CD4-positive, CD25-positive, alpha-beta regulatory T cell (primary cell): ENCODE data around the gene UXS1. TPM values are rescaled to one million over a fixed set of nuclear protein-coding genes. Genes with fewer than 3 reads are reported as not detected.

Source experiments
- ATAC-seq, 2 donors: fragments of 150-1000 bp; cut with Tn5 transposase; one replicate each; pipeline ENCODE4 v1.10.0; 2021; ENCODE audit warnings: low read depth in 2 of 2, moderate number of reproducible peaks in 2 of 2, moderate library complexity in 1 of 2
- DNase-seq, 3 donors: peaks; one replicate each; pipeline versions ENCODE4 v3.0.0 to v3.0.0-alpha.2; 2012 to 2022; ENCODE audit warnings: mixed read lengths in 1 of 3
- H3K27ac ChIP-seq: one replicate; pipeline ENCODE4 v1.7.0; 2013; ENCODE audit warnings: mild to moderate bottlenecking, low read length; ENCODE audit not compliant: insufficient read depth, poor library complexity, severe bottlenecking
- H3K27me3 ChIP-seq: one replicate; pipeline ENCODE4 v1.7.0; 2013; ENCODE audit warnings: low read length; ENCODE audit not compliant: control insufficient read depth, insufficient read depth
- H3K36me3 ChIP-seq: one replicate; pipeline ENCODE4 v1.7.0; 2013; ENCODE audit warnings: mild to moderate bottlenecking, low read length, moderate library complexity; ENCODE audit not compliant: control insufficient read depth, insufficient read depth
- H3K4me1 ChIP-seq: 2 replicates; pipeline ENCODE4 v1.7.0; 2013; ENCODE audit warnings: mild to moderate bottlenecking, low read length; ENCODE audit not compliant: insufficient read depth, control insufficient read depth, poor library complexity, severe bottlenecking
- H3K4me3 ChIP-seq: one replicate; pipeline ENCODE4 v1.7.0; 2013; ENCODE audit warnings: low read depth, mild to moderate bottlenecking, low read length, moderate library complexity
- H3K9me3 ChIP-seq, 2 experiments: 1 replicate in 1 of 2; 2 replicates in 1 of 2; pipeline ENCODE4 v1.7.0; 2013; ENCODE audit warnings: low read length in 2 of 2, mild to moderate bottlenecking in 1 of 2, moderate library complexity in 1 of 2; ENCODE audit not compliant: control insufficient read depth in 2 of 2
- H3K27ac Mint-ChIP-seq, 3 donors: one replicate each; pipeline ENCODE4 v1.8.0; 2020 to 2022; ENCODE audit warnings: mild to moderate bottlenecking in 3 of 3, mixed read lengths in 3 of 3, moderate library complexity in 2 of 3
- H3K27me3 Mint-ChIP-seq: one replicate; pipeline ENCODE4 v1.8.0; 2022; ENCODE audit warnings: mild to moderate bottlenecking, mixed read lengths
- H3K36me3 Mint-ChIP-seq: one replicate; pipeline ENCODE4 v1.8.0; 2020; ENCODE audit warnings: mixed read lengths
- H3K4me1 Mint-ChIP-seq, 4 donors: one replicate each; pipeline ENCODE4 v1.8.0; 2020 to 2022; ENCODE audit warnings: mixed read lengths in 4 of 4, mild to moderate bottlenecking in 1 of 4
- H3K4me3 Mint-ChIP-seq, 4 donors: one replicate each; pipeline ENCODE4 v1.8.0; 2020 to 2022; ENCODE audit warnings: mild to moderate bottlenecking in 4 of 4, mixed read lengths in 4 of 4, moderate library complexity in 3 of 4
- H3K9me3 Mint-ChIP-seq, 7 donors: one replicate each; pipeline ENCODE4 v1.8.0; 2020 to 2022; ENCODE audit warnings: mixed read lengths in 7 of 7, mild to moderate bottlenecking in 3 of 7, moderate library complexity in 2 of 7
- polyA plus RNA-seq, 4 donors: library from polyadenylated mRNA; unstranded; fragments of 300-500 nt; fragmentation: Illumina TruSeq; gene quantifications; one replicate each; pipeline ENCODE4 v1.2.3, GENCODE V29; 2021
- total RNA-seq: library from RNA; stranded (reverse); gene quantifications from one replicate; pipeline ENCODE4 v1.2.3, GENCODE V29; 2022

UXS1 gene
- total and polyA plus RNA-seq, 5 donors from 2014 or later = 83.3 to 162 (median 113) TPM

DNA sequence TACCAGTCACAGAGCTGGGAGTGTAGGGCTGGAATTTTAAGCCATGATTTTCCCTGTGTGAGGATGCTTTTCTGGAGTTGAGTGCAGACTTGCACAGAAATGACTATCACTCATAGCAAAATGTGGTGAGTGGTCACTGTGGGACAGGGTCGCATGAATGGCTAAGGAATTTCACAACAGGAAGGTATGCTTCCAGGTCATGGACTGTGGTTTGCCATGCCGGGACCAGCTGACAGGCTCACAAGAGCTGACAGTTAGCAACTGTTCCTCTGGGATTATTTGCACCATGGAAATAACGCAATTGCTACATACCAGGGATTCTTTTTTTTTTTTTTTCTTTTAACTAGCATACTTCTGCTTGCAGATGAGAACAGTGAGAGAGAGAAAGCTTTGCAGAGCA lies 3.8 kb upstream of the UXS1 start:
- Mint-ChIP-seq H3K27me3 (no peaks in the 10 kb centered on the region), H3K27ac (no peak overlapping the region), H3K9me3 (no peaks in the 10 kb centered on the region), H3K4me1 (peaks cover 8 to 23% (median 14%) of the 10 kb centered on the region in 4 donors), H3K4me3 (peak overlapping the region in 1 of 4 donors; percentile 62), H3K36me3 (peaks cover 4% of the 10 kb centered on the region)
- no peak overlapping the region for H3K4me3 ChIP-seq
- ATAC-seq = no peak
- peaks cover 14% of the 10 kb centered on the region for H3K4me1 ChIP-seq
- no peak overlapping the region for H3K27ac ChIP-seq
- no peaks in the 10 kb centered on the region for H3K36me3 ChIP-seq
- no peaks in the 10 kb centered on the region for H3K27me3 ChIP-seq
- H3K9me3 ChIP-seq = no peaks in the 10 kb centered on the region
- no peak for DNase-seq

DNA sequence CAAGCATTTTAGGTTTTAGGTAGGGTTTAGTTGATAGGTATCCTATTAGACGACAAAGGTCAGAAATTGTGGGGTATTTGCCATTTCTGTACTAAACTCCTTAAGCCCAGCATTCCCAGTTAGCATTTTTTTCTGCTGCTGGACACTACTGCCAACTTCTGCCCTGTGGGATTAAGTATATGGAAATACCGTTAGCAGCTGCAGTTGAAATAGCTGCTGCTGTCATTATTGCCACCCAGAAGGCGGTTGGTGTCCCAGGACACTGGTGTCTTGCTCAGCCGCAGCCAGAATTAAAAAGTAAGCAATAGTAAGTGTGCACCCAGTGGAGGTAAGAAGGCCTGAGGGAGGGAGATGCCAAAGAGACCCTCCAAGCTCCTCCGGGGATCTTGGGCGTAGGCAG lies 1.9 kb upstream of the UXS1 start:
- Histone ChIP-seq H3K27ac (no peak overlapping the region), H3K4me3 (no peak overlapping the region), H3K27me3 (no peaks in the 10 kb centered on the region), H3K9me3 (no peaks in the 10 kb centered on the region), H3K4me1 (peaks cover 33% of the 10 kb centered on the region), H3K36me3 (no peaks in the 10 kb centered on the region)
- no peak for DNase-seq
- no peaks in the 10 kb centered on the region for H3K9me3 Mint-ChIP-seq
- H3K4me1 Mint-ChIP-seq = peaks cover 20 to 42% (median 32%) of the 10 kb centered on the region in 4 donors
- peaks cover 9% of the 10 kb centered on the region for H3K36me3 Mint-ChIP-seq
- H3K4me3 Mint-ChIP-seq = peak overlapping the region in 2 of 4 donors; percentile 93 to 98
- H3K27me3 Mint-ChIP-seq = no peaks in the 10 kb centered on the region
- no peak for ATAC-seq
- H3K27ac Mint-ChIP-seq = no peak overlapping the region

DNA sequence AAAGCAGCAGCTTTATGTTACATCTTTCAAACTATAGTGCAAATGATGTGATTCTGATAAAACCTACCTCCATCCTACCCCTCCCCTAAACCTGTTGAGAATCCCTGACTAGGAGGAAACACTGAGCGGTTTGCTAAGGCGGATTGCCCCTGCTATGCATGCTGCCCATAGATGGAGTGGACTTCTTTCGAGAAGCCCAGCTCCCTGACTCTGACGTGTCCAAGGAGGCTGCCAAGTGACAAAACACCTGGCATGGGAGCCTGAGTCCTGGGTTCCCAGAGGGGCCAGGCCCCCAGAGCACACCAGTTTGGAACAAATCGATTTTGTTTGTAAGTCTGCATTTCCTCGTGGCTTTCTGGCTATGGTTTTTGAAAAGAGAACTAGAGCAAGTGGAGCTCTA lies 1.4 kb upstream of the UXS1 start:
- H3K27me3 ChIP-seq = no peaks in the 10 kb centered on the region
- no peaks in the 10 kb centered on the region for H3K27me3 Mint-ChIP-seq
- H3K9me3 Mint-ChIP-seq = no peaks in the 10 kb centered on the region
- H3K4me1 ChIP-seq = peaks cover 37% of the 10 kb centered on the region
- no peaks in the 10 kb centered on the region for H3K36me3 ChIP-seq
- peaks cover 20 to 46% (median 36%) of the 10 kb centered on the region in 4 donors for H3K4me1 Mint-ChIP-seq
- no peak overlapping the region for H3K27ac ChIP-seq
- peak overlapping the region; percentile 91 for H3K4me3 ChIP-seq
- H3K4me3 Mint-ChIP-seq = peak overlapping the region; percentile 93 to 98 (median 97)
- H3K9me3 ChIP-seq = no peaks in the 10 kb centered on the region
- H3K36me3 Mint-ChIP-seq = peaks cover 9% of the 10 kb centered on the region
- ATAC-seq = no peak
- no peak for DNase-seq
- H3K27ac Mint-ChIP-seq = peak overlapping the region in 2 of 3 donors; percentile 93 to 98

DNA sequence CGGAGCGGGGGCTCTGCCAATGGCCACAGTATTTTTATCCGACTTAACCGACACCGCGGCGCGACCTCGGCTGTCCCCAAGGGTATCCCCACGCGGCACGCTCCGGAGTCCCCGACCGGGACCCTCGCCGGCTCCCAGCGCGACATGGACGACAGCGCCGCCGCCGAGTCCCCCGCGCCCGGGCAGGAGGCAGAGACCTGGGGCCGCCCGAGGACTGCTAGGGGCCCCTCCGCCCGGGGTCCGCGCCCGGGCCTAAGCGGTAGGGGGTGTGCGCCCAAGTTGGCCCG lies 468 bp downstream of the UXS1 start:
- peak overlapping the region in 1 of 3 donors; percentile 84 for H3K27ac Mint-ChIP-seq
- no peaks in the 10 kb centered on the region for H3K27me3 Mint-ChIP-seq
- H3K4me3 Mint-ChIP-seq = peak overlapping the region; percentile 85 to 97 (median 89)
- H3K36me3 ChIP-seq = no peaks in the 10 kb centered on the region
- peaks cover 53% of the 10 kb centered on the region for H3K4me1 ChIP-seq
- H3K4me3 ChIP-seq = no peak overlapping the region
- no peaks in the 10 kb centered on the region for H3K9me3 Mint-ChIP-seq
- ATAC-seq = no peak
- H3K4me1 Mint-ChIP-seq = peaks cover 33 to 63% (median 52%) of the 10 kb centered on the region in 4 donors
- H3K36me3 Mint-ChIP-seq = peaks cover 8% of the 10 kb centered on the region
- DNase-seq = no peak
- H3K9me3 ChIP-seq = no peaks in the 10 kb centered on the region
- H3K27me3 ChIP-seq = no peaks in the 10 kb centered on the region
- peak overlapping the region; percentile 68 for H3K27ac ChIP-seq

DNA sequence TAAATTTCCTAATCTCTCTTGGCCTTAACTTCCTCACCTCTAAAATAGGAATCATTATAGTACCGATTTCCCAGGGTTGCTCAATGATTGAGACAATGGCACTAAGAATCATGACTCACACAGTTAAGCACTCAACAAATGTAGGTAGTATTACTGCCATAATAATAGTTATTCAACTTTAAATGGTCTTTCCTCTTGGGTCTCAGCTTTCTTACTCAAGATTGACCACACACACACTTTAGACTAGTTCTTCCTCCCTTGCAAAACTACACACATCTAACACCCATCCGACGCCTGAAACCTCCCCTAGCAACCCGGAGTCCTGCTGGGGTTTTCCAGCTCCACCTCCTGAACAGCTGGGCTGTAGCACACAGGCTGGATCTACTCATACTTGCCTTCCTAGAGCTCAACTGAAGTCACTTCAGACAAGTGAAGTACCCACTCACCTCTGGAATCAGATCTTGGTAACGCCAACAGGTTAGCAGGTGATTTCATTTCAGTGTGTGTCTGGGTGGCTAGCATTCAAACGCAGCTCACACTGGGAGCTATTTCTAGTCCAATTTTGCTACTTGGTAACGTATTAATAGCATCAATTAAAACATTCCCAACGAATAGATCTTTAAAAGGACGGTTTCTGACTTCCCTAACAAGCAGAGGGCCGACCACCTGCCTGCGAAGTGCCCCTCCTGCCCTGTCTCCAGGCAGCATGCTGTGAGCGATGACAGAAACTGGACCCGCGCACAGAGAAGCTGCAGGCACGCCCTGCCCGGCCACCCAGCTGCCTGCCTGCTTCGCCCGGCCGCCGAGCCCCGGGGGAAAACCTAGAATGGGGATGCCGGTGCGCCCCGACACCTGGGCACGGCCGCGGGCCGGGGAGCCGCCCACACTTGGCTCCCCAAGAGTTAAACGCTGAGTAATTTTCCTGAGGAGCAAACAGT lies 1.1 kb downstream of the UXS1 start:
- Histone ChIP-seq H3K36me3 (no peaks in the 10 kb centered on the region), H3K27me3 (no peaks in the 10 kb centered on the region), H3K4me1 (peaks cover 59% of the 10 kb centered on the region), H3K9me3 (no peaks in the 10 kb centered on the region), H3K4me3 (peak overlapping the region; percentile 97), H3K27ac (peak overlapping the region; percentile 68)
- Mint-ChIP-seq H3K27ac (peak overlapping the region; percentile 5 to 89 (median 84)), H3K36me3 (peaks cover 10% of the 10 kb centered on the region), H3K4me1 (peaks cover 35 to 66% (median 57%) of the 10 kb centered on the region in 4 donors), H3K9me3 (no peaks in the 10 kb centered on the region), H3K4me3 (peak overlapping the region; percentile 85 to 97 (median 89)), H3K27me3 (no peaks in the 10 kb centered on the region)
- DNase-seq (peak; percentile 26 to 53 (median 27)), ATAC-seq (peak in 1 of 2 donors; percentile 1)

DNA sequence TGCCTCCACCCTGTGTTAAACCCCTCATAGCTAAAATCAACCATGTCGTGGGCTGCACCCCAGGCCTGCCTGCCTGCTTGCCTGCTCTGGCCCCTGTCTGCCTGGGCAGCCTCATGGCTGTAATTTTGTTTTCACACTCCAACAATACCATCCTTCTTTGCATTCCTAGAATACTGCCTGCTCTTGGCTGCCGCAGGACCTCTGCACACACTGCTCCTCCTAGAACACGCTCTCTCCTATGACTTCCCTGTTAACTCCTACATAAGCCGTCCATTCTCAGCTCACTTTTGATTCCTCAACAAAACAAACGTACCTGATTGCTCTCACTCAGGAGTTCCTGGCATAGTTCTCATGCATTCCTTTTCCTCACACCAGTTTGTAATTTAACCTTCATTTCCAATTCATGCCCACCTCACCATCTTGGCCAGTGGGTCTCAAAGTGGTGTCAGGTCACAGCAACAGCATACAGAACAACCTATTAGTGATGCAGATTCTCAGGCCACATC lies 2.5 kb downstream of the UXS1 start:
- ATAC-seq (no peak), DNase-seq (no peak)
- H3K36me3 ChIP-seq = no peaks in the 10 kb centered on the region
- H3K4me1 ChIP-seq = peaks cover 61% of the 10 kb centered on the region
- H3K27me3 Mint-ChIP-seq = no peaks in the 10 kb centered on the region
- no peak overlapping the region for H3K27ac ChIP-seq
- H3K36me3 Mint-ChIP-seq = peaks cover 10% of the 10 kb centered on the region
- no peaks in the 10 kb centered on the region for H3K27me3 ChIP-seq
- no peaks in the 10 kb centered on the region for H3K9me3 ChIP-seq
- no peaks in the 10 kb centered on the region for H3K9me3 Mint-ChIP-seq
- peak overlapping the region; percentile 61 for H3K4me3 ChIP-seq
- H3K27ac Mint-ChIP-seq = peak overlapping the region; percentile 18 to 65 (median 52)
- H3K4me3 Mint-ChIP-seq = peak overlapping the region; percentile 85 to 97 (median 89)
- peaks cover 35 to 78% (median 60%) of the 10 kb centered on the region in 4 donors for H3K4me1 Mint-ChIP-seq

DNA sequence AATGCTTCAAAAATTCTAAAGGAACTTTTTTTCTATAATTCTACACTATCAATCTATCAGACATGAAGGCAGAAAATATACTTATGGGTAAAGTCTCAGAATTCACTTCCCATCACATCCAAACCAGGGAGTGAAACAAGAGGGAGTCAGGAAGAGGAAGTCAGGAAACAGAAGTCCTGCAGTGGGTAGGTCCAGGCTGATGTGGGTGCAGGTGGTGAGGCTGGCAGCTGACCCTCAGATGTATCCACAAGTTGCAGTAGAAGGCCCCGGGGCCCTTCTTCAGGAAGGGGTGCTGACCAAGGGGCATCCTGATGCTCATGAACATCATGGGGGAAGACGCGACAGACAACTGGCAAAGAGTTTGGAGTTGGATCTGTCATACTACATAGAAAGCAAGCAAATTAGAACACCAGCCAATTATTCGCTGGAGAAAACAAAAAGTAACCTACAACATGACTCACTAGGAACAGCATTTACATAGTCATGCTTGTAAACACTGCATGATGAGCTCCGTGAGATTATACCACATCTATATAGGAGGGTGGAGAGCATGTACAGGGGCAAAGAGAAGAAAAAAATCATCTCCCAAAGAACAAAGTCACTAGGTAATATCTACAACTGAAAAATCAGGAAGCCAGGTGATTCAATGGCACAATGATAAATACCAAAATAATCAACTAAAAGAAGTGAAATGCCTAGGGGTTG lies 4.2 kb downstream of the UXS1 start:
- Mint-ChIP-seq H3K4me3 (peak overlapping the region; percentile 48 to 75 (median 70)), H3K27me3 (no peaks in the 10 kb centered on the region), H3K9me3 (no peaks in the 10 kb centered on the region), H3K4me1 (peaks cover 41 to 86% (median 64%) of the 10 kb centered on the region in 4 donors), H3K27ac (peak overlapping the region; percentile 18 to 77 (median 34)), H3K36me3 (peaks cover 17% of the 10 kb centered on the region)
- DNase-seq = peak in 1 of 3 donors; percentile 17
- Histone ChIP-seq H3K27me3 (no peaks in the 10 kb centered on the region), H3K4me1 (peaks cover 68% of the 10 kb centered on the region), H3K9me3 (no peaks in the 10 kb centered on the region), H3K27ac (no peak overlapping the region), H3K36me3 (no peaks in the 10 kb centered on the region), H3K4me3 (peak overlapping the region; percentile 8)
- ATAC-seq = no peak
